H1 (cell line): ENCODE results near the gene LRRC46. TPM values are rescaled to one million over a fixed set of nuclear protein-coding genes. Genes with fewer than 3 reads are reported as not detected.

Source experiments
- CTCF ChIA-PET: fragments of 300-600 bp; sonication (Branson Sonifier 250); formaldehyde crosslinking; loops from one replicate; lab custom pipeline; 2021; ENCODE audit not compliant: partially characterized antibody; lab: Charles Lee
- POLR2A ChIA-PET: fragments of 300-600 bp; sonication (Branson Sonifier 250); formaldehyde crosslinking; loops from one replicate; lab custom pipeline; 2021; ENCODE audit warnings: inconsistent platforms; ENCODE audit not compliant: partially characterized antibody; lab: Charles Lee
- DNase-seq, 2 experiments: peaks; one replicate each; pipeline versions ENCODE4 v3.0.0 to v3.0.0-alpha.2; 2010 to 2022; ENCODE audit warnings: low spot score in 2 of 2, low read depth in 1 of 2, mixed read lengths in 1 of 2
- FAIRE-seq: peaks from 2 replicates; lab custom pipeline; 2011; peaks lifted over from hg19 to GRCh38; lab: Jason Lieb, UNC
- H2AFZ ChIP-seq: 2 replicates; pipeline ENCODE4 v1.8.1; 2012; ENCODE audit warnings: low read length, inconsistent platforms
- H2AK5ac ChIP-seq: 2 replicates; pipeline ENCODE4 v1.6.1; 2013; ENCODE audit warnings: low read depth, low read length
- H2BK120ac ChIP-seq: replicated peaks from 2 replicates; pipeline ENCODE3; 2013; ENCODE audit warnings: low read depth, low read length, inconsistent platforms
- H2BK12ac ChIP-seq: 2 replicates; pipeline ENCODE4 v1.6.1; 2013; ENCODE audit warnings: low read depth, low read length
- H2BK15ac ChIP-seq: 2 replicates; pipeline ENCODE4 v1.6.1; 2013; ENCODE audit warnings: low read length
- H2BK20ac ChIP-seq: 2 replicates; pipeline ENCODE4 v1.6.1; 2013; ENCODE audit warnings: low read length
- H2BK5ac ChIP-seq: 2 replicates; pipeline ENCODE4 v1.6.1; 2013; ENCODE audit warnings: low read depth, low read length
- H3K14ac ChIP-seq: 2 replicates; pipeline ENCODE4 v1.6.1; 2013; ENCODE audit warnings: inconsistent platforms; ENCODE audit not compliant: insufficient read length
- H3K18ac ChIP-seq: 2 replicates; pipeline ENCODE4 v1.6.1; 2013; ENCODE audit warnings: low read length; ENCODE audit errors: extremely low read depth
- H3K23ac ChIP-seq: 2 replicates; pipeline ENCODE4 v1.6.1; 2013; ENCODE audit warnings: inconsistent platforms; ENCODE audit not compliant: insufficient read length
- H3K23me2 ChIP-seq: 2 replicates; pipeline ENCODE4 v1.6.1; 2013; ENCODE audit warnings: low read depth, low read length
- H3K27ac ChIP-seq: 2 replicates; pipeline ENCODE4 v1.6.1; 2011; ENCODE audit warnings: low read depth, low read length, inconsistent platforms
- H3K27me3 ChIP-seq, 4 experiments: replicated peaks in 1 of 4; 1 replicate in 1 of 4; 2 replicates in 3 of 4; pipeline versions ENCODE4 v1.6.1 to v1.8.1; 2011 to 2013; ENCODE audit warnings: low read length in 3 of 4, mild to moderate bottlenecking in 3 of 4, inconsistent platforms in 2 of 4, mixed read lengths in 2 of 4, moderate library complexity in 1 of 4; ENCODE audit not compliant: control insufficient read depth in 3 of 4, insufficient read depth in 3 of 4; ENCODE audit errors: extremely low read depth in 1 of 4
- H3K36me3 ChIP-seq, 4 experiments: 2 replicates each; pipeline versions ENCODE4 v1.6.1 to v1.8.1; 2011 to 2013; ENCODE audit warnings: mild to moderate bottlenecking in 4 of 4, low read length in 3 of 4, moderate library complexity in 2 of 4, control low read depth in 1 of 4, inconsistent platforms in 1 of 4; ENCODE audit not compliant: insufficient read depth in 4 of 4, control insufficient read depth in 2 of 4
- H3K4ac ChIP-seq: replicated peaks from 2 replicates; pipeline ENCODE3; 2013; ENCODE audit warnings: low read length, low read depth, mixed read lengths, inconsistent platforms; ENCODE audit not compliant: insufficient read length
- H3K4me1 ChIP-seq, 4 experiments: replicated peaks in 1 of 4; 1 replicate in 1 of 4; 2 replicates in 3 of 4; pipeline versions ENCODE4 v1.6.1 to v1.8.1; 2011 to 2013; ENCODE audit warnings: low read length in 3 of 4, inconsistent platforms in 2 of 4, mixed read lengths in 1 of 4; ENCODE audit not compliant: insufficient read depth in 4 of 4, control insufficient read depth in 3 of 4
- H3K4me2 ChIP-seq, 2 experiments: 2 replicates each; pipeline versions ENCODE4 v1.6.1 to v1.8.1; 2011 to 2013; ENCODE audit warnings: low read depth in 2 of 2, low read length in 2 of 2, control low read depth in 1 of 2, inconsistent platforms in 1 of 2, mild to moderate bottlenecking in 1 of 2; ENCODE audit not compliant: insufficient read depth in 1 of 2
- H3K4me3 ChIP-seq, 4 experiments: fragments of 200-600, 300-600 bp in 1 of 4; sonication (generic), shearing (Covaris generic), sonication (Bioruptor Twin) in 1 of 4; 2 replicates each; pipeline versions ENCODE4 v1.5.1 to v1.8.1; 2011 to 2016; ENCODE audit warnings: low read length in 4 of 4, low read depth in 3 of 4, control low read depth in 2 of 4, inconsistent platforms in 2 of 4, mild to moderate bottlenecking in 2 of 4, mixed read lengths in 1 of 4, moderate library complexity in 1 of 4; ENCODE audit not compliant: insufficient read depth in 2 of 4; ENCODE audit errors: extremely low read depth in 1 of 4
- H3K56ac ChIP-seq: replicated peaks from 2 replicates; pipeline ENCODE3; 2013; ENCODE audit warnings: low read depth, mild to moderate bottlenecking, mixed read lengths, low read length, inconsistent platforms; ENCODE audit not compliant: insufficient read length
- H3K79me1 ChIP-seq: 2 replicates; pipeline ENCODE4 v1.6.1; 2013; ENCODE audit warnings: low read depth, low read length, control low read depth
- H3K79me2 ChIP-seq, 2 experiments: 2 replicates each; pipeline versions ENCODE4 v1.6.1 to v1.8.1; 2012 to 2013; ENCODE audit warnings: low read length in 2 of 2, mild to moderate bottlenecking in 2 of 2, inconsistent platforms in 1 of 2; ENCODE audit not compliant: insufficient read depth in 2 of 2, control insufficient read depth in 1 of 2
- H3K9ac ChIP-seq, 4 experiments: replicated peaks in 1 of 4; 1 replicate in 1 of 4; 2 replicates in 3 of 4; pipeline versions ENCODE4 v1.6.1 to v1.8.1; 2011 to 2013; ENCODE audit warnings: low read depth in 3 of 4, low read length in 3 of 4, control low read depth in 2 of 4, mild to moderate bottlenecking in 2 of 4, moderate library complexity in 2 of 4, inconsistent platforms in 1 of 4; ENCODE audit errors: extremely low read depth in 1 of 4
- H3K9me3 ChIP-seq, 2 experiments: 2 replicates each; pipeline versions ENCODE4 v1.6.1 to v1.8.1; 2012 to 2013; ENCODE audit warnings: mild to moderate bottlenecking in 2 of 2, moderate library complexity in 2 of 2, control low read depth in 1 of 2, inconsistent platforms in 1 of 2, low read depth in 1 of 2, low read length in 1 of 2, mixed read lengths in 1 of 2; ENCODE audit not compliant: insufficient read depth in 2 of 2
- H4K20me1 ChIP-seq, 2 experiments: replicated peaks in 1 of 2; 2 replicates each; pipeline versions ENCODE3 to v1.8.1; 2011 to 2013; ENCODE audit warnings: inconsistent platforms in 2 of 2, low read length in 2 of 2, mild to moderate bottlenecking in 1 of 2; ENCODE audit not compliant: insufficient read depth in 2 of 2, control insufficient read depth in 1 of 2
- H4K5ac ChIP-seq: 2 replicates; pipeline ENCODE4 v1.6.1; 2013; ENCODE audit warnings: low read length, low read depth, mixed read lengths, inconsistent platforms; ENCODE audit not compliant: insufficient read length
- H4K8ac ChIP-seq: 2 replicates; pipeline ENCODE4 v1.8.0; 2013; ENCODE audit warnings: mild to moderate bottlenecking, moderate library complexity, low read length, inconsistent platforms; ENCODE audit not compliant: insufficient read depth; ENCODE audit errors: extremely low read depth
- H4K91ac ChIP-seq: replicated peaks from 2 replicates; pipeline ENCODE3; 2013; ENCODE audit warnings: low read length, mixed read lengths, inconsistent platforms; ENCODE audit not compliant: insufficient read length
- CEBPB ChIP-seq: IDR thresholded peaks from 2 replicates; pipeline ENCODE4 v1.6.1; 2012; ENCODE audit warnings: low read depth, low read length
- CTBP2 ChIP-seq: IDR thresholded peaks from 2 replicates; pipeline ENCODE4 v1.7.0; 2011; ENCODE audit warnings: borderline replicate concordance, mild to moderate bottlenecking, moderate library complexity, mixed read lengths, low read length; ENCODE audit not compliant: insufficient read depth, insufficient read length
- GTF2F1 ChIP-seq: IDR thresholded peaks from 2 replicates; pipeline ENCODE4 v1.6.1; 2012; ENCODE audit warnings: low read depth, low read length, improper control_type of control experiment, borderline replicate concordance
- PHF8 ChIP-seq: fragments of 200-600 bp; sonication (generic); conservative IDR thresholded peaks from 2 replicates; pipeline ENCODE4 v1.7.1; 2012; ENCODE audit warnings: low read depth, mild to moderate bottlenecking, inconsistent platforms, low read length, moderate library complexity
- TBP ChIP-seq: IDR thresholded peaks from 2 replicates; pipeline ENCODE4 v1.6.1; 2011; ENCODE audit warnings: low read depth, low read length, improper control_type of control experiment
- TCF12 ChIP-seq: IDR thresholded peaks from 2 replicates; pipeline ENCODE4 v1.6.1; 2011; ENCODE audit warnings: low read depth, mild to moderate bottlenecking, low read length
- WGBS, 2 experiments: shearing (Covaris generic) in 1 of 2; methylation state at CpG; one replicate each; pipeline versions ENCODE4 v1.1.6 to v1.1.7; 2013 to 2015; ENCODE audit warnings: low lambda C conversion rate in 2 of 2, mixed read lengths in 2 of 2, inconsistent platforms in 1 of 2, low coverage in 1 of 2, missing lambda C conversion rate in 1 of 2; ENCODE audit not compliant: insufficient replicate concordance in 2 of 2, insufficient coverage in 1 of 2, insufficient read length in 1 of 2; ENCODE audit errors: extremely low coverage in 1 of 2, missing lambda C conversion rate in 1 of 2; 5-methylcytosine and 5-hydroxymethylcytosine counted together
- polyA plus RNA-seq, 7 experiments: library from polyadenylated mRNA; depleted of rRNA in 3 of 7; stranded (reverse) in 5 of 7; unstranded in 2 of 7; fragments of >200 nt in 5 of 7; fragments of 200-250 nt in 2 of 7; gene quantifications; 1 replicate in 5 of 7; 2 replicates in 1 of 7; 4 replicates in 1 of 7; pipeline versions ENCODE4 v1.2.1 to v1.2.3, GENCODE V29; 2011 to 2013; ENCODE audit warnings: missing spikeins in 2 of 7, mixed read lengths in 2 of 7
- total RNA-seq: library from RNA; stranded (reverse); fragmentation: NEBNext Ultra II Directional; extraction: Animal tissue kit (Norgen Biotek cat#: 25700); gene quantifications from 2 replicates; pipeline ENCODE4 v1.2.1, GENCODE V29; 2021

LRRC46 gene
- total and polyA plus RNA-seq, 2 of the 8 experiments (the other 6 are each of a cell fraction or from before 2014, with no cell fraction given): 0.18 TPM; not detected in 1

GRCh38 chr17:47811709-47812108 is 19.8 kb upstream of the LRRC46 start:
- no peak for FAIRE-seq
- Histone ChIP-seq H2BK20ac (no peak overlapping the region), H3K9me3 (no peaks in the 10 kb centered on the region), H3K79me1 (no peaks in the 10 kb centered on the region; the same call in none of the 2 replicates), H4K20me1 (peaks cover 0 to 5% of the 10 kb centered on the region in 2 experiments), H4K91ac (no peak overlapping the region), H2AFZ (no peak overlapping the region), H3K27me3 (no peaks in the 10 kb centered on the region), H3K4me2 (no peak overlapping the region), H2BK15ac (no peak overlapping the region), H3K79me2 (no peaks in the 10 kb centered on the region), H3K23ac (no peak overlapping the region), H3K36me3 (peaks cover 0 to 2% (median 0%) of the 10 kb centered on the region in 4 experiments; a peak in 1 of 8 replicates), H2BK120ac (no peak overlapping the region), H3K14ac (no peak overlapping the region), H3K4ac (no peak overlapping the region), H4K8ac (no peak overlapping the region), H2AK5ac (no peak overlapping the region), H3K23me2 (no peaks in the 10 kb centered on the region), H2BK5ac (no peak overlapping the region), H2BK12ac (no peak overlapping the region), H3K4me1 (no peaks in the 10 kb centered on the region; a peak in 1 of 7 replicates), H3K27ac (no peak overlapping the region), H3K18ac (no peak overlapping the region), H3K9ac (no peak overlapping the region), H4K5ac (no peak overlapping the region), H3K56ac (no peak overlapping the region), H3K4me3 (no peak overlapping the region)
- 80 to 100% methylated on average over 1 to 7 of the region's 7 CpGs for WGBS, 2 experiments
- TF ChIP-seq GTF2F1 (no peak), PHF8 (no peak), CEBPB (no peak), CTBP2 (no peak), TBP (no peak), TCF12 (no peak)
- DNase-seq: no peak
- CTCF ChIA-PET: interaction anchor here (1.0 to 1.8 kb wide), 2 partner anchors 10 to 36 kb away, joined by 3 to 5 read pairs; partner anchors contain the start of gene OSBPL7
- POLR2A ChIA-PET: interaction anchor here (1.6 kb wide), 1 partner anchor 10 kb away, joined by 6 read pairs; the partner anchor contains the start of gene OSBPL7
